Neural progenitor cell (in vitro differentiated cells): ENCODE data around the gene PSME4. TPM values are rescaled to one million over a fixed set of nuclear protein-coding genes. Genes with fewer than 3 reads are reported as not detected.

ENCODE experiments used
- DNase-seq: peaks from one replicate; pipeline ENCODE4 v3.0.0-alpha.2; 2016; ENCODE audit warnings: low spot score
- H2AFZ ChIP-seq: fragments of 200-600 bp; sonication (generic); replicated peaks from 2 replicates; pipeline ENCODE4 v1.6.1; 2016; ENCODE audit warnings: antibody characterized with exemption
- H3F3A ChIP-seq: fragments of 200-600 bp; sonication (generic); 2 replicates; pipeline ENCODE4 v1.6.1; 2016; ENCODE audit warnings: antibody characterized with exemption, low read depth
- H3K27ac ChIP-seq: fragments of 200-600 bp; sonication (generic); 2 replicates; pipeline ENCODE4 v1.5.1; 2016; ENCODE audit warnings: mild to moderate bottlenecking
- H3K27me3 ChIP-seq: fragments of 200-600 bp; sonication (generic); 2 replicates; pipeline ENCODE4 v1.6.1; 2016; ENCODE audit warnings: mild to moderate bottlenecking, moderate library complexity
- H3K36me3 ChIP-seq: fragments of 200-600 bp; sonication (generic); 2 replicates; pipeline ENCODE4 v1.5.1; 2016
- H3K4me1 ChIP-seq: fragments of 200-600 bp; sonication (generic); 2 replicates; pipeline ENCODE4 v1.6.1; 2016; ENCODE audit warnings: mixed run types
- H3K4me2 ChIP-seq: fragments of 200-600 bp; sonication (generic); 2 replicates; pipeline ENCODE4 v1.6.1; 2016
- H3K4me3 ChIP-seq: fragments of 200-600 bp; sonication (generic); 2 replicates; pipeline ENCODE4 v1.5.1; 2016
- H3K79me2 ChIP-seq: fragments of 200-600 bp; sonication (generic); 2 replicates; pipeline ENCODE4 v1.6.1; 2016; ENCODE audit warnings: low read depth
- H3K9ac ChIP-seq: fragments of 200-600 bp; sonication (generic); 2 replicates; pipeline ENCODE4 v1.6.1; 2016
- H3K9me3 ChIP-seq: fragments of 200-600 bp; sonication (generic); 2 replicates; pipeline ENCODE4 v1.5.1; 2016; ENCODE audit warnings: low read depth
- H4K20me1 ChIP-seq: fragments of 200-600 bp; sonication (generic); 2 replicates; pipeline ENCODE4 v1.6.1; 2016; ENCODE audit warnings: low read depth
- H3K27ac Mint-ChIP-seq: 3 replicates; pipeline ENCODE4 v1.8.0; 2021; ENCODE audit warnings: mixed read lengths
- H3K27me3 Mint-ChIP-seq: 2 replicates; pipeline ENCODE4 v1.8.0; 2022; ENCODE audit warnings: low read depth, mild to moderate bottlenecking, inconsistent platforms, moderate library complexity, mixed read lengths; ENCODE audit not compliant: insufficient read depth
- H3K36me3 Mint-ChIP-seq: 3 replicates; pipeline ENCODE4 v1.8.0; 2021; ENCODE audit warnings: mixed read lengths
- H3K4me1 Mint-ChIP-seq: 3 replicates; pipeline ENCODE4 v1.8.0; 2021; ENCODE audit warnings: mixed read lengths
- H3K4me3 Mint-ChIP-seq: 3 replicates; pipeline ENCODE4 v1.8.0; 2021; ENCODE audit warnings: mild to moderate bottlenecking, moderate library complexity, mixed read lengths
- H3K9me3 Mint-ChIP-seq: 3 replicates; pipeline ENCODE4 v1.8.0; 2020; ENCODE audit warnings: mixed read lengths
- CTCF ChIP-seq: fragments of 200-600 bp; sonication (generic); IDR thresholded peaks from 2 replicates; pipeline ENCODE4 v1.5.1; 2017; ENCODE audit warnings: antibody characterized with exemption, mild to moderate bottlenecking
- EZH2 ChIP-seq: fragments of 200-600 bp; sonication (generic); IDR thresholded peaks from 2 replicates; pipeline ENCODE4 v1.6.1; 2017; ENCODE audit warnings: antibody characterized with exemption, mild to moderate bottlenecking, moderate library complexity
- EZH2phosphoT487 ChIP-seq: fragments of 200-600 bp; sonication (generic); IDR thresholded peaks from 2 replicates; pipeline ENCODE4 v1.6.1; 2017; ENCODE audit warnings: antibody characterized with exemption
- total RNA-seq: library from RNA; depleted of rRNA; stranded (reverse); fragments of >200 nt; gene quantifications from 2 replicates; pipeline ENCODE4 v1.2.3, GENCODE V29; 2015; ENCODE audit warnings: low replicate concordance

Gene PSME4, protein sequence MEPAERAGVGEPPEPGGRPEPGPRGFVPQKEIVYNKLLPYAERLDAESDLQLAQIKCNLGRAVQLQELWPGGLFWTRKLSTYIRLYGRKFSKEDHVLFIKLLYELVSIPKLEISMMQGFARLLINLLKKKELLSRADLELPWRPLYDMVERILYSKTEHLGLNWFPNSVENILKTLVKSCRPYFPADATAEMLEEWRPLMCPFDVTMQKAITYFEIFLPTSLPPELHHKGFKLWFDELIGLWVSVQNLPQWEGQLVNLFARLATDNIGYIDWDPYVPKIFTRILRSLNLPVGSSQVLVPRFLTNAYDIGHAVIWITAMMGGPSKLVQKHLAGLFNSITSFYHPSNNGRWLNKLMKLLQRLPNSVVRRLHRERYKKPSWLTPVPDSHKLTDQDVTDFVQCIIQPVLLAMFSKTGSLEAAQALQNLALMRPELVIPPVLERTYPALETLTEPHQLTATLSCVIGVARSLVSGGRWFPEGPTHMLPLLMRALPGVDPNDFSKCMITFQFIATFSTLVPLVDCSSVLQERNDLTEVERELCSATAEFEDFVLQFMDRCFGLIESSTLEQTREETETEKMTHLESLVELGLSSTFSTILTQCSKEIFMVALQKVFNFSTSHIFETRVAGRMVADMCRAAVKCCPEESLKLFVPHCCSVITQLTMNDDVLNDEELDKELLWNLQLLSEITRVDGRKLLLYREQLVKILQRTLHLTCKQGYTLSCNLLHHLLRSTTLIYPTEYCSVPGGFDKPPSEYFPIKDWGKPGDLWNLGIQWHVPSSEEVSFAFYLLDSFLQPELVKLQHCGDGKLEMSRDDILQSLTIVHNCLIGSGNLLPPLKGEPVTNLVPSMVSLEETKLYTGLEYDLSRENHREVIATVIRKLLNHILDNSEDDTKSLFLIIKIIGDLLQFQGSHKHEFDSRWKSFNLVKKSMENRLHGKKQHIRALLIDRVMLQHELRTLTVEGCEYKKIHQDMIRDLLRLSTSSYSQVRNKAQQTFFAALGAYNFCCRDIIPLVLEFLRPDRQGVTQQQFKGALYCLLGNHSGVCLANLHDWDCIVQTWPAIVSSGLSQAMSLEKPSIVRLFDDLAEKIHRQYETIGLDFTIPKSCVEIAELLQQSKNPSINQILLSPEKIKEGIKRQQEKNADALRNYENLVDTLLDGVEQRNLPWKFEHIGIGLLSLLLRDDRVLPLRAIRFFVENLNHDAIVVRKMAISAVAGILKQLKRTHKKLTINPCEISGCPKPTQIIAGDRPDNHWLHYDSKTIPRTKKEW (N-terminal part only)
- total RNA-seq: 52.9 and 72.1 TPM in 2 replicates

DNA sequence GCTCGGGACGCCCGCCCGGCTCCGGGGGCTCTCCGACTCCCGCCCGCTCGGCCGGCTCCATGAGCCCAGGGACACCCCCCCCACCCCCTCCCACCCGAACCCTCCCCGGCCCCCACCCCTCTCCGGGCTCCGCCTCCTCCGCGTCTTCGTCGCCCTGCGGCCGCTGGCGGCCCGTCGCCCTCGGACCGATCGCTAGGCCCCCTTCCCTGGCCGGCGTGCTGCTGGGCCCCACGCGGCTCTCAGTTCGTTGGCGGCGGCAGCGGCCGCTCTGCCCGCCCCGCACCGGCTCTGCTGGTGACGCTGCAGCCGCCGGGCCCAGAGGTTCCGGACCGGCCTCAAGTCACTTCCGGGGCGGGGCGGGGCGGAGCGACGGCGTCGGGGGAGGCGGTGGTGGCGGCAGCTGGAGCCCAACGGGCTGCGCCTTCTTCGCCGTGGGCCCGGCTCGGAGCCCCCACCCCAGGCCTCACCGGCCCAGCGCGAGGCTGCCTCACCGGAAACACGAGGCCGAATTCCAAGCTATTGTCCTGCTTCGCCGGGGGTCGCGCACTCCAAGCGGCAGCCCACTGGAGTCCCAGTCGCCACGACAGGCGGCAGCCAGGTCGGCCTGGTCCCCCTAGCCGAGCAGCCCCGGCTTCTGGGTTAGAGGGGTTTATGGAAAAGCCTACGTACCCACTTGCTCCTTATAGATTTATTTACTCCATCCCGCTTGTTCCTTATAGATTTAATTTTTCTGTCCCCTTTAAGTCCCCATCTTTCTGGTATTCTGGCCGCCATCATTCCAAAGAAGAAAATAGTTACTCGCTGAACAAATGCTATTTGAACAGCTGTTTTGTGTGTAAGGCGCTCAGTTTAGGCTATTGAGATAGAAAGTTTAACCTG, at the start of gene PSME4:
Gene PSME4, minus strand, starts transcription at position 270 of the 879 bp plus-strand sequence. Its CDS starts 209 bp downstream, at position 61.
- Histone ChIP-seq H2AFZ (peak within 1 kb of the TSS; percentile 38), H3K4me1 (peaks cover 12% of the 10 kb centered on the region), H3K4me2 (peak within 1 kb of the TSS; percentile 93), H4K20me1 (peaks cover 26% of the 10 kb centered on the region), H3K27me3 (no peaks in the 10 kb centered on the region), H3F3A (peaks cover 16% of the 10 kb centered on the region), H3K9me3 (no peaks in the 10 kb centered on the region), H3K9ac (peak within 1 kb of the TSS; percentile 94), H3K36me3 (no peaks in the 10 kb centered on the region), H3K27ac (peak within 1 kb of the TSS; percentile 97), H3K79me2 (peaks cover 57% of the 10 kb centered on the region), H3K4me3 (peak within 1 kb of the TSS; percentile 72)
- peak within 1 kb of the TSS; percentile 89 for H3K27ac Mint-ChIP-seq
- peak; percentile 96 for DNase-seq
- peaks cover 4% of the 10 kb centered on the region for H3K9me3 Mint-ChIP-seq
- peak; percentile 16 for TF ChIP-seq CTCF
- no peak for TF ChIP-seq EZH2
- H3K4me3 Mint-ChIP-seq: peak within 1 kb of the TSS; percentile 95
- H3K4me1 Mint-ChIP-seq: peaks cover 25% of the 10 kb centered on the region
- H3K36me3 Mint-ChIP-seq: peaks cover 21% of the 10 kb centered on the region
- peaks cover 14% of the 10 kb centered on the region for H3K27me3 Mint-ChIP-seq

DNA sequence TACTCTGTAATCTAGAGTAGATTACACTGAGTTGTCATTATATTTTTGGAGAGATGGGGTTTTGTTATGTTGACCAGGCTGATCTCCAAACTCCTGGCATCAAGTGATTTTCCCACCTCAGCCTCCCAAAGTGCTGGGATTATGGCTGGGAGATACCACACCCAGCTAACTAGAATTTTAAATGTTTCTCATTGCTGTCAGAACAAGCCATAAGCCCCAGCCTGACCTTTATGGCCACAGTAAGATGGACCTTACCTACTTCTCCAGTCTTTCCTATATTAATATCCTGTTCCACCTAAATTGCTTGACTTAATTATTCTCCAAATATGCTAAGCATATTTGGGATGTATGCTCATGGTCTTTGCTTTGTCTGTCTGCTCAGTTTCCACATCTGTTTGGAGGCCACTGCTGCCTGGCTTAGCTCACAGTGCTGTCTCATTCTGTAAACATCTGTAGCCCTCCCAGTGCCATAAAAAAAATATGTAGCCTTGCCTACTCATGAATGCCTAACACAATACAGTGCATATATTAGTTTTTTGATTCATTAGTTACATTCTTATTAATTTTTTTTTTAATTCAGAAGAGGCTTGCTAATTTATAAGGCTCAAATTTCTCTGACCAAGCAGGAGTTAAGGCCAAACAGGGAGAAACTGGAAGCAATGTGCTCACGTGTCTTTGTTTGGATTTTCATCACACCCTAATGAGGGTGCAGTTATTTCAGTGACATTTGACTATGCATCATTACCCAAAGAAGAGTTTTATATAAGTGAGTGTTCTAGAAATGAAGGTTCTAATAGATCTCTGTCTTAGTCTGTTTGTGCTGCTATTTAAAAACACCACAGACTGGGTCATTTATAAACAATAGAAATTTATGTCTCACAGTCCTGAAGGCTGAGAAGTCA, 45.3 kb upstream of the PSME4 start:
- Mint-ChIP-seq H3K27ac (no peak overlapping the region), H3K36me3 (peaks cover 3% of the 10 kb centered on the region), H3K9me3 (peaks cover 3% of the 10 kb centered on the region), H3K4me1 (no peaks in the 10 kb centered on the region), H3K27me3 (peaks cover 3% of the 10 kb centered on the region), H3K4me3 (no peak overlapping the region)
- no peak for DNase-seq
- Histone ChIP-seq H3K27ac (no peak overlapping the region), H3K9me3 (no peaks in the 10 kb centered on the region), H4K20me1 (no peaks in the 10 kb centered on the region), H3K27me3 (no peaks in the 10 kb centered on the region), H3F3A (no peaks in the 10 kb centered on the region), H3K4me1 (no peaks in the 10 kb centered on the region), H2AFZ (no peak overlapping the region), H3K4me3 (no peak overlapping the region), H3K79me2 (no peaks in the 10 kb centered on the region), H3K4me2 (no peak overlapping the region), H3K9ac (no peak overlapping the region), H3K36me3 (no peaks in the 10 kb centered on the region)
- TF ChIP-seq EZH2 (no peak), CTCF (no peak), EZH2phosphoT487 (no peak)
